ENCODE measurements around the gene KCNIP4. TPM values are rescaled to one million over a fixed set of nuclear protein-coding genes. Genes with fewer than 3 reads are reported as not detected.

The KCNIP4 gene
- polyA plus RNA-seq, 3 donors: 0.09 to 0.25 TPM; not detected in 1

GRCh38 chr4:21002976-21003375 is 945.6 kb downstream of the KCNIP4 start:
- no peak overlapping the region for H3K27ac ChIP-seq (ENCODE audit: low read depth in 1 of 2, low read length in 2 of 2)
- no peak for DNase-seq
- no peak overlapping the region for H3K9ac ChIP-seq (ENCODE audit: insufficient read depth, low read length, poor library complexity, severe bottlenecking)
- H3K27me3 ChIP-seq (ENCODE audit: control insufficient read depth in 2 of 2, insufficient read depth in 2 of 2, low read length in 2 of 2): no peaks in the 10 kb centered on the region
- no peak overlapping the region for H3K4me2 ChIP-seq (replicated peaks; ENCODE audit: extremely low read depth, low read length, poor library complexity, severe bottlenecking)
- Mint-ChIP-seq H3K9me3 (peaks cover 0 to 9% (median 4%) of the 10 kb centered on the region in 7 donors), H3K36me3 (no peaks in the 10 kb centered on the region), H3K27me3 (ENCODE audit: low read depth in 3 of 3) (no peaks in the 10 kb centered on the region), H3K4me1 (no peaks in the 10 kb centered on the region), H3K27ac (no peak overlapping the region), H3K4me3 (no peak overlapping the region)
- intact Hi-C loops (cut with micrococcal nuclease): no loop called here
- H3K4me3 ChIP-seq (replicated peaks in 1 of 3; ENCODE audit: low read depth in 2 of 3, low read length in 3 of 3): no peak overlapping the region
- TF ChIP-seq, protein P1, sequence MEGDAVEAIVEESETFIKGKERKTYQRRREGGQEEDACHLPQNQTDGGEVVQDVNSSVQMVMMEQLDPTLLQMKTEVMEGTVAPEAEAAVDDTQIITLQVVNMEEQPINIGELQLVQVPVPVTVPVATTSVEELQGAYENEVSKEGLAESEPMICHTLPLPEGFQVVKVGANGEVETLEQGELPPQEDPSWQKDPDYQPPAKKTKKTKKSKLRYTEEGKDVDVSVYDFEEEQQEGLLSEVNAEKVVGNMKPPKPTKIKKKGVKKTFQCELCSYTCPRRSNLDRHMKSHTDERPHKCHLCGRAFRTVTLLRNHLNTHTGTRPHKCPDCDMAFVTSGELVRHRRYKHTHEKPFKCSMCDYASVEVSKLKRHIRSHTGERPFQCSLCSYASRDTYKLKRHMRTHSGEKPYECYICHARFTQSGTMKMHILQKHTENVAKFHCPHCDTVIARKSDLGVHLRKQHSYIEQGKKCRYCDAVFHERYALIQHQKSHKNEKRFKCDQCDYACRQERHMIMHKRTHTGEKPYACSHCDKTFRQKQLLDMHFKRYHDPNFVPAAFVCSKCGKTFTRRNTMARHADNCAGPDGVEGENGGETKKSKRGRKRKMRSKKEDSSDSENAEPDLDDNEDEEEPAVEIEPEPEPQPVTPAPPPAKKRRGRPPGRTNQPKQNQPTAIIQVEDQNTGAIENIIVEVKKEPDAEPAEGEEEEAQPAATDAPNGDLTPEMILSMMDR (IDR thresholded peaks at IDR 0.05): no peak
- H3K4me1 ChIP-seq (ENCODE audit: control insufficient read depth in 1 of 2, insufficient read depth in 2 of 2, low read length in 2 of 2): no peaks in the 10 kb centered on the region
- no CpG with 5 or more reads among the region's 4 CpGs for WGBS (ENCODE audit: insufficient coverage)
- no peaks in the 10 kb centered on the region for H3K79me2 ChIP-seq (ENCODE audit: insufficient read depth, low read length)
- no peaks in the 10 kb centered on the region for H4K20me1 ChIP-seq (ENCODE audit: insufficient read depth, low read length)
- H3K9me3 ChIP-seq (replicated peaks in 1 of 2; ENCODE audit: control insufficient read depth in 1 of 2, insufficient read depth in 1 of 2, low read length in 2 of 2): no peaks in the 10 kb centered on the region
- no peaks in the 10 kb centered on the region for H3K36me3 ChIP-seq (replicated peaks in 1 of 2; ENCODE audit: control insufficient read depth in 1 of 2, insufficient read depth in 2 of 2, low read length in 2 of 2)
- H2AFZ ChIP-seq (ENCODE audit: insufficient read depth, low read depth, low read length, poor library complexity, severe bottlenecking): no peak overlapping the region

DNA sequence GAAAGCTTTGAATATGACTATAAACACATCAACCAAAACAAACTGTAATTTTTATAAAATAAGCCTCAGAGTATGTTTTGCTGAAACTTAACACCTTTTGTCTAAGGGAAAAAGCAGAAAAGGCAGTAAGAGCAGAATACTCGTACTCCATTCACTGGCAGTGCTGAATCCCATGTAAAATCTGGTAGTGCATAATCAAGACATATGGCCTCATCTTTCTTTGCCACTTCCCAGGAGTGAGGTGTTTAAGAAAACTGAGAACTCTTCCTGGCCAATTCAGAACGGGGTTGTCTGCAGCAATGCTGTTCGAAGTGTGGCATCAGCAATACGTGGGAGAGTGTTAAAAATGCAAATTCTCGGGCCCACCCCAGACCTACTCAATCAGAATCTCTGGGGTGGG is 946.3 kb downstream of the KCNIP4 start:
- TF ChIP-seq, protein P1 (IDR thresholded peaks at IDR 0.05): no peak
- Histone ChIP-seq H3K4me1 (ENCODE audit: control insufficient read depth in 1 of 2, insufficient read depth in 2 of 2, low read length in 2 of 2) (no peaks in the 10 kb centered on the region), H4K20me1 (ENCODE audit: insufficient read depth, low read length) (no peaks in the 10 kb centered on the region), H3K4me2 (replicated peaks; ENCODE audit: extremely low read depth, low read length, poor library complexity, severe bottlenecking) (no peak overlapping the region), H3K36me3 (replicated peaks in 1 of 2; ENCODE audit: control insufficient read depth in 1 of 2, insufficient read depth in 2 of 2, low read length in 2 of 2) (no peaks in the 10 kb centered on the region), H3K9ac (ENCODE audit: insufficient read depth, low read length, poor library complexity, severe bottlenecking) (no peak overlapping the region), H3K79me2 (ENCODE audit: insufficient read depth, low read length) (no peaks in the 10 kb centered on the region), H3K9me3 (replicated peaks in 1 of 2; ENCODE audit: control insufficient read depth in 1 of 2, insufficient read depth in 1 of 2, low read length in 2 of 2) (no peaks in the 10 kb centered on the region), H3K4me3 (replicated peaks in 1 of 3; ENCODE audit: low read depth in 2 of 3, low read length in 3 of 3) (no peak overlapping the region), H3K27me3 (ENCODE audit: control insufficient read depth in 2 of 2, insufficient read depth in 2 of 2, low read length in 2 of 2) (no peaks in the 10 kb centered on the region), H2AFZ (ENCODE audit: insufficient read depth, low read depth, low read length, poor library complexity, severe bottlenecking) (no peak overlapping the region), H3K27ac (ENCODE audit: low read depth in 1 of 2, low read length in 2 of 2) (no peak overlapping the region)
- no CpG with 5 or more reads among the region's 5 CpGs for WGBS (ENCODE audit: insufficient coverage)
- H3K4me3 Mint-ChIP-seq: no peak overlapping the region
- H3K36me3 Mint-ChIP-seq: no peaks in the 10 kb centered on the region
- no peaks in the 10 kb centered on the region for H3K27me3 Mint-ChIP-seq (ENCODE audit: low read depth in 3 of 3)
- no peak for DNase-seq
- peaks cover 0 to 9% (median 4%) of the 10 kb centered on the region in 7 donors for H3K9me3 Mint-ChIP-seq
- intact Hi-C loops (cut with micrococcal nuclease): no loop called here
- H3K4me1 Mint-ChIP-seq: no peaks in the 10 kb centered on the region
- no peak overlapping the region for H3K27ac Mint-ChIP-seq

All from CD14-positive monocyte (primary cell).